Measurements from ENCODE around the gene OSTF1.
A peak's percentile ranks its signal among the peaks of the same experiment; 100 is the strongest.

The OSTF1 gene

GRCh38 chr9:75085640-75086039 is 2.7 kb upstream of the OSTF1 start:
- no peak overlapping the region for H4K91ac ChIP-seq (ENCODE audit: low read length)
- peaks cover 12% of the 10 kb centered on the region for H3K4me1 ChIP-seq (ENCODE audit: control insufficient read depth, insufficient read depth, low read depth, low read length)
- H3K27me3 ChIP-seq (ENCODE audit: control insufficient read depth in 1 of 2, insufficient read depth in 1 of 2, low read length in 2 of 2) = no peaks in the 10 kb centered on the region
- H3K9ac ChIP-seq (ENCODE audit: low read length) = no peak overlapping the region
- H3K36me3 ChIP-seq (ENCODE audit: control insufficient read depth in 1 of 2, insufficient read depth in 2 of 2, low read depth in 1 of 2, low read length in 2 of 2) = peaks cover 2 to 20% of the 10 kb centered on the region in 2 experiments
- 100% methylated on average over 1 of the region's 1 CpG for WGBS
- H3K79me1 ChIP-seq (replicated peaks; ENCODE audit: low read length, poor library complexity, severe bottlenecking) = peaks cover 17% of the 10 kb centered on the region
- no peak overlapping the region for H2BK15ac ChIP-seq (ENCODE audit: low read depth, poor library complexity, severe bottlenecking)
- H2AK5ac ChIP-seq (ENCODE audit: low read length, severe bottlenecking) = no peak overlapping the region
- no peak overlapping the region for H2BK5ac ChIP-seq (ENCODE audit: low read depth, low read length, poor library complexity, severe bottlenecking)
- H3K18ac ChIP-seq (ENCODE audit: low read depth in 1 of 2, low read length in 2 of 2) = peak overlapping the region in 1 of 2 experiments; percentile 5
- no peaks in the 10 kb centered on the region for H3K9me3 ChIP-seq (ENCODE audit: control insufficient read depth, low read length)
- H3K4me3 ChIP-seq (ENCODE audit: insufficient read depth in 1 of 2, low read depth in 1 of 2, low read length in 2 of 2) = no peak overlapping the region
- H4K8ac ChIP-seq (ENCODE audit: low read length) = no peak overlapping the region
- H2BK12ac ChIP-seq (ENCODE audit: low read length in 2 of 2) = no peak overlapping the region
- H3K4me2 ChIP-seq (ENCODE audit: low read length, poor library complexity, severe bottlenecking) = no peak overlapping the region
- H3K27ac ChIP-seq (ENCODE audit: low read length, poor library complexity, severe bottlenecking) = no peak overlapping the region
- H3K14ac ChIP-seq (ENCODE audit: low read length in 2 of 2) = no peak overlapping the region
- no peak for DNase-seq
- H3K4ac ChIP-seq (ENCODE audit: low read depth in 1 of 2, low read length in 2 of 2) = no peak overlapping the region
- no peak overlapping the region for H3K23ac ChIP-seq (ENCODE audit: low read length in 2 of 2)
- H2AFZ ChIP-seq (ENCODE audit: low read depth, low read length) = no peak overlapping the region
- no peak overlapping the region for H2BK120ac ChIP-seq (ENCODE audit: low read depth, low read length)

GRCh38 chr9:75086541-75087288 is 1.6 kb upstream of the OSTF1 start:
- Histone ChIP-seq H3K4ac (ENCODE audit: low read depth in 1 of 2, low read length in 2 of 2) (no peak overlapping the region), H3K27me3 (ENCODE audit: control insufficient read depth in 1 of 2, insufficient read depth in 1 of 2, low read length in 2 of 2) (no peaks in the 10 kb centered on the region), H3K4me2 (ENCODE audit: low read length, poor library complexity, severe bottlenecking) (peak overlapping the region; percentile 50), H2AK5ac (ENCODE audit: low read length, severe bottlenecking) (no peak overlapping the region), H2BK120ac (ENCODE audit: low read depth, low read length) (no peak overlapping the region), H3K36me3 (ENCODE audit: control insufficient read depth in 1 of 2, insufficient read depth in 2 of 2, low read depth in 1 of 2, low read length in 2 of 2) (peaks cover 0 to 11% of the 10 kb centered on the region in 2 experiments), H2BK12ac (ENCODE audit: low read length in 2 of 2) (no peak overlapping the region), H3K79me1 (replicated peaks; ENCODE audit: low read length, poor library complexity, severe bottlenecking) (peaks cover 21% of the 10 kb centered on the region), H3K23ac (ENCODE audit: low read length in 2 of 2) (no peak overlapping the region), H3K4me1 (ENCODE audit: control insufficient read depth, insufficient read depth, low read depth, low read length) (peaks cover 15% of the 10 kb centered on the region), H2BK5ac (ENCODE audit: low read depth, low read length, poor library complexity, severe bottlenecking) (no peak overlapping the region), H3K9ac (ENCODE audit: low read length) (peak overlapping the region; percentile 94), H3K18ac (ENCODE audit: low read depth in 1 of 2, low read length in 2 of 2) (no peak overlapping the region), H2BK15ac (ENCODE audit: low read depth, poor library complexity, severe bottlenecking) (no peak overlapping the region), H4K91ac (ENCODE audit: low read length) (no peak overlapping the region), H4K8ac (ENCODE audit: low read length) (no peak overlapping the region), H3K14ac (ENCODE audit: low read length in 2 of 2) (no peak overlapping the region), H3K9me3 (ENCODE audit: control insufficient read depth, low read length) (no peaks in the 10 kb centered on the region), H2AFZ (ENCODE audit: low read depth, low read length) (no peak overlapping the region), H3K27ac (ENCODE audit: low read length, poor library complexity, severe bottlenecking) (peak overlapping the region; percentile 80), H3K4me3 (ENCODE audit: insufficient read depth in 1 of 2, low read depth in 1 of 2, low read length in 2 of 2) (peak overlapping the region; percentile 12 to 97)
- DNase-seq = peak; percentile 58
- whole genome bisulfite sequencing = 41% methylated on average over 10 of the region's 16 CpGs

- no peaks in the 10 kb centered on the region for H3K9me3 ChIP-seq (ENCODE audit: control insufficient read depth, low read length)
- H3K14ac ChIP-seq (ENCODE audit: low read length in 2 of 2) = peak overlapping the region in 1 of 2 experiments; percentile 97
- H2BK15ac ChIP-seq (ENCODE audit: low read depth, poor library complexity, severe bottlenecking) = peak overlapping the region; percentile 75
- H3K9ac ChIP-seq (ENCODE audit: low read length) = peak overlapping the region; percentile 94
- H3K4me2 ChIP-seq (ENCODE audit: low read length, poor library complexity, severe bottlenecking) = peak overlapping the region; percentile 50
- peak overlapping the region; percentile 46 for H2AK5ac ChIP-seq (ENCODE audit: low read length, severe bottlenecking)
- no peaks in the 10 kb centered on the region for H3K27me3 ChIP-seq (ENCODE audit: control insufficient read depth in 1 of 2, insufficient read depth in 1 of 2, low read length in 2 of 2)
- peak; percentile 76 for DNase-seq
- peaks cover 0 to 5% of the 10 kb centered on the region in 2 experiments for H3K36me3 ChIP-seq (ENCODE audit: control insufficient read depth in 1 of 2, insufficient read depth in 2 of 2, low read depth in 1 of 2, low read length in 2 of 2)
- peak overlapping the region; percentile 99 for H2AFZ ChIP-seq (ENCODE audit: low read depth, low read length)
- peaks cover 23% of the 10 kb centered on the region for H3K79me1 ChIP-seq (replicated peaks; ENCODE audit: low read length, poor library complexity, severe bottlenecking)
- H3K23ac ChIP-seq (ENCODE audit: low read length in 2 of 2) = peak overlapping the region in 1 of 2 experiments; percentile 50
- no peak overlapping the region for H2BK120ac ChIP-seq (ENCODE audit: low read depth, low read length)
- H3K27ac ChIP-seq (ENCODE audit: low read length, poor library complexity, severe bottlenecking) = peak overlapping the region; percentile 80
- H2BK5ac ChIP-seq (ENCODE audit: low read depth, low read length, poor library complexity, severe bottlenecking) = peak overlapping the region; percentile 81
- peak overlapping the region; percentile 88 for H4K8ac ChIP-seq (ENCODE audit: low read length)
- H3K4me3 ChIP-seq (ENCODE audit: insufficient read depth in 1 of 2, low read depth in 1 of 2, low read length in 2 of 2) = peak overlapping the region; percentile 97
- H3K4me1 ChIP-seq (ENCODE audit: control insufficient read depth, insufficient read depth, low read depth, low read length) = peaks cover 15% of the 10 kb centered on the region
- H2BK12ac ChIP-seq (ENCODE audit: low read length in 2 of 2) = peak overlapping the region; percentile 63 to 90
- peak overlapping the region; percentile 92 to 97 for H3K18ac ChIP-seq (ENCODE audit: low read depth in 1 of 2, low read length in 2 of 2)
- WGBS = 5% methylated on average over 20 of the region's 20 CpGs
- H4K91ac ChIP-seq (ENCODE audit: low read length) = peak overlapping the region; percentile 93
- peak overlapping the region; percentile 80 to 89 for H3K4ac ChIP-seq (ENCODE audit: low read depth in 1 of 2, low read length in 2 of 2)
Observed at GRCh38 chr9:75087289-75087823, 958 bp upstream of the OSTF1 start.

- Histone ChIP-seq H3K9ac (ENCODE audit: low read length) (peak overlapping the region; percentile 96), H3K4me2 (ENCODE audit: low read length, poor library complexity, severe bottlenecking) (peak overlapping the region; percentile 91), H3K36me3 (ENCODE audit: control insufficient read depth in 1 of 2, insufficient read depth in 2 of 2, low read depth in 1 of 2, low read length in 2 of 2) (no peaks in the 10 kb centered on the region), H3K23ac (ENCODE audit: low read length in 2 of 2) (no peak overlapping the region), H3K18ac (ENCODE audit: low read depth in 1 of 2, low read length in 2 of 2) (peak overlapping the region; percentile 64 to 89), H2AK5ac (ENCODE audit: low read length, severe bottlenecking) (no peak overlapping the region), H3K27ac (ENCODE audit: low read length, poor library complexity, severe bottlenecking) (peak overlapping the region; percentile 76), H3K4me1 (ENCODE audit: control insufficient read depth, insufficient read depth, low read depth, low read length) (peaks cover 12% of the 10 kb centered on the region), H3K14ac (ENCODE audit: low read length in 2 of 2) (peak overlapping the region in 1 of 2 experiments; percentile 95), H3K27me3 (ENCODE audit: control insufficient read depth in 1 of 2, insufficient read depth in 1 of 2, low read length in 2 of 2) (no peaks in the 10 kb centered on the region), H3K4ac (ENCODE audit: low read depth in 1 of 2, low read length in 2 of 2) (peak overlapping the region in 1 of 2 experiments; percentile 98), H2AFZ (ENCODE audit: low read depth, low read length) (peak overlapping the region; percentile 66), H2BK12ac (ENCODE audit: low read length in 2 of 2) (peak overlapping the region; percentile 18 to 97), H4K91ac (ENCODE audit: low read length) (no peak overlapping the region), H2BK5ac (ENCODE audit: low read depth, low read length, poor library complexity, severe bottlenecking) (no peak overlapping the region), H3K79me1 (replicated peaks; ENCODE audit: low read length, poor library complexity, severe bottlenecking) (peaks cover 27% of the 10 kb centered on the region), H2BK120ac (ENCODE audit: low read depth, low read length) (peak overlapping the region; percentile 54), H3K4me3 (ENCODE audit: insufficient read depth in 1 of 2, low read depth in 1 of 2, low read length in 2 of 2) (peak overlapping the region; percentile 95 to 97), H2BK15ac (ENCODE audit: low read depth, poor library complexity, severe bottlenecking) (peak overlapping the region; percentile 60), H4K8ac (ENCODE audit: low read length) (peak overlapping the region; percentile 63), H3K9me3 (ENCODE audit: control insufficient read depth, low read length) (no peaks in the 10 kb centered on the region)
- 0% methylated on average over 33 of the region's 43 CpGs for WGBS
- DNase-seq = peak; percentile 88
Observed at GRCh38 chr9:75088646-75089372, 495 bp downstream of the OSTF1 start.

All from mesenchymal stem cell (in vitro differentiated cells and primary cell).